IgD-negative memory B cell (primary cell): ENCODE data around the gene ALKBH2. TPM values are rescaled to one million over a fixed set of nuclear protein-coding genes. Genes with fewer than 3 reads are reported as not detected.
A peak's percentile ranks its signal among the peaks of the same experiment; 100 is the strongest.

ENCODE experiments used
- H3K27ac Mint-ChIP-seq, 3 donors: one replicate each; pipeline ENCODE4 v1.8.0; 2020 to 2022; ENCODE audit warnings: mild to moderate bottlenecking in 3 of 3, mixed read lengths in 3 of 3, moderate library complexity in 1 of 3
- H3K27me3 Mint-ChIP-seq: one replicate; pipeline ENCODE4 v1.8.0; 2021; ENCODE audit warnings: mixed read lengths
- H3K36me3 Mint-ChIP-seq: one replicate; pipeline ENCODE4 v1.8.0; 2020; ENCODE audit warnings: mild to moderate bottlenecking, mixed read lengths
- H3K4me1 Mint-ChIP-seq, 3 donors: one replicate each; pipeline ENCODE4 v1.8.0; 2020 to 2022; ENCODE audit warnings: mixed read lengths in 3 of 3, mild to moderate bottlenecking in 1 of 3
- H3K4me3 Mint-ChIP-seq, 4 donors: one replicate each; pipeline ENCODE4 v1.8.0; 2020 to 2022; ENCODE audit warnings: mild to moderate bottlenecking in 4 of 4, mixed read lengths in 4 of 4, moderate library complexity in 3 of 4
- H3K9me3 Mint-ChIP-seq, 3 donors: one replicate each; pipeline ENCODE4 v1.8.0; 2020 to 2021; ENCODE audit warnings: mixed read lengths in 3 of 3, mild to moderate bottlenecking in 1 of 3
- polyA plus RNA-seq: library from polyadenylated mRNA; unstranded; fragments of 300-500 nt; fragmentation: Illumina TruSeq; gene quantifications from one replicate; pipeline ENCODE4 v1.2.3, GENCODE V29; 2021

The ALKBH2 gene
- polyA plus RNA-seq, 1 donor from 2014 or later, result 17.6 TPM

GRCh38 chr12:109099431-109100020 is 6.3 kb upstream of the ALKBH2 start:
- H3K4me1 Mint-ChIP-seq, result peaks cover 14 to 25% (median 14%) of the 10 kb centered on the region in 3 donors
- no peaks in the 10 kb centered on the region for H3K9me3 Mint-ChIP-seq
- peak overlapping the region in 3 of 4 donors; percentile 57 to 94 (median 94) for H3K4me3 Mint-ChIP-seq
- no peaks in the 10 kb centered on the region for H3K27me3 Mint-ChIP-seq
- peak overlapping the region in 1 of 3 donors; percentile 54 for H3K27ac Mint-ChIP-seq
- H3K36me3 Mint-ChIP-seq, result no peaks in the 10 kb centered on the region

DNA sequence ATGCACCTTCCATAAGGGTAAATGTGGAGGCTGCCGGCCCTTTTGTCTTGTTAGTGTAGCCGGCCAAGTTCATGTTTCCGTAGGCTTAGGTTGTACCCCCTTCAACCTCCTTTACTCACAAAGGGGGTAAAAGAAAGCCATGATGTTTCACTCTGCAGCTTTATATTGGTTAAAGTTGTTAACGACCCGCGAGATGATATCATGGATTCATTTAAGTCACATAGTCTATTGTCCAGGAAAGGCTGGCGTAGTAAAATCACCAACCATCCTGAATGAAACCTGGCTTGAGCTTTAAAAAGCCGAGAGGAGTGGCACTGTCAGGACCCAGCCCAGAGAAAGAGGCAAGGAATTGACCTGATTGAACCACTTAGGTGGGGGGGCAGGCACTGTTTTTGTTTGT is 5.4 kb upstream of the ALKBH2 start:
- Mint-ChIP-seq H3K4me1 (peaks cover 16 to 31% (median 18%) of the 10 kb centered on the region in 3 donors), H3K27ac (peak overlapping the region in 1 of 3 donors; percentile 83), H3K27me3 (no peaks in the 10 kb centered on the region), H3K4me3 (peak overlapping the region; percentile 84 to 95 (median 94)), H3K9me3 (no peaks in the 10 kb centered on the region), H3K36me3 (no peaks in the 10 kb centered on the region)

DNA sequence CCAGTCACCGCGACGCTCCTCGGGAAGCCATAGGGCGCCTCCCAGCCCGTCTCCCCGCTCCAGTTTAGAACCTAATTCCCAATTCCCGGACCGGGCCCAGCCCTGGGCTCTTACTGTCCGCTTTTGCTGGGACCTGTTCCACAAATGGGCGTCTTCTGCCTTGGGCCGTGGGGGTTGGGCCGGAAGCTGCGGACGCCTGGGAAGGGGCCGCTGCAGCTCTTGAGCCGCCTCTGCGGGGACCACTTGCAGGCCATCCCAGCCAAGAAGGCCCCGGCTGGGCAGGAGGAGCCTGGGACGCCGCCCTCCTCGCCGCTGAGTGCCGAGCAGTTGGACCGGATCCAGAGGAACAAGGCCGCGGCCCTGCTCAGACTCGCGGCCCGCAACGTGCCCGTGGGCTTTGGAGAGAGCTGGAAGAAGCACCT is 4.9 kb upstream of the ALKBH2 start:
- Mint-ChIP-seq H3K36me3 (no peaks in the 10 kb centered on the region), H3K4me1 (peaks cover 19 to 35% (median 22%) of the 10 kb centered on the region in 3 donors), H3K9me3 (no peaks in the 10 kb centered on the region), H3K27ac (peak overlapping the region in 2 of 3 donors; percentile 83 to 91), H3K4me3 (peak overlapping the region; percentile 84 to 95 (median 94)), H3K27me3 (no peaks in the 10 kb centered on the region)

- Mint-ChIP-seq H3K27ac (peak within 1 kb of the TSS in 2 of 3 donors; percentile 83 to 91), H3K27me3 (no peaks in the 10 kb centered on the region), H3K4me3 (peak within 1 kb of the TSS; percentile 84 to 95 (median 94)), H3K9me3 (no peaks in the 10 kb centered on the region), H3K4me1 (peaks cover 23 to 41% (median 28%) of the 10 kb centered on the region in 3 donors), H3K36me3 (no peaks in the 10 kb centered on the region)
These were observed 4.3 kb upstream of the ALKBH2 start, which contains the start of gene UNG for GRCh38 chr12:109097435-109098182. TSS of gene UNG (plus strand) at chr12:109097597. CDS start at chr12:109097680, 83 bp downstream.

- Mint-ChIP-seq H3K27ac (peak overlapping the region in 1 of 3 donors; percentile 83), H3K9me3 (no peaks in the 10 kb centered on the region), H3K27me3 (no peaks in the 10 kb centered on the region), H3K4me1 (peaks cover 28 to 46% (median 33%) of the 10 kb centered on the region in 3 donors), H3K36me3 (no peaks in the 10 kb centered on the region), H3K4me3 (peak overlapping the region in 2 of 4 donors; percentile 94 to 95)
These were observed 3.8 kb upstream of the ALKBH2 start for GRCh38 chr12:109097140-109097434.

DNA sequence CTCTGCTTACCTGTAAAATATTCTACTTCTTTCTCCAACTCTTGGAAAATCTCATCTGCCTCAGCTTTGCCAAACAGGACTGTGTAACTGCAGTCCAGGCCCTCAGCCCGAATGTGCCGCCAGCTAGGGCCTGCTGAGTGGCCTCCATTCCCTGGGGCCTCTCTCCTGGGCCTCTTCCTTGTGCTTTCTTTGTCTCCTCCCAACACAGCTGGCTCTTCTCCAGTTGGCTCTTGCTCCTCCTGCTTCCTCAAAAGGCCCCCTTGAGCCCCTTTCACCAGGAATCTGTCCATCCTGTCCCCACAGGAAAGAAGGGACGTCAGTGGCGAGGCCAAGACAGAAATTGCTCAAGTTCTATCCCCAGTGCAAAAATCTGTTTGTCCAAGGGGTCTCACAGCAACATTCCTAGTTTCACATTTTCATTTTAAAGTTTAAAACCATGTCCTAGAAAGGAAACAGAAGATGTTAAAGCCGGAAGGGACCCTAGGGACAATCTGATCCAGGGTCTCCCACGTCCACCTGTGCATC is 713 bp downstream of the ALKBH2 start:
- Mint-ChIP-seq H3K27ac (peak overlapping the region; percentile 87 to 96 (median 89)), H3K4me3 (peak overlapping the region; percentile 86 to 95 (median 92)), H3K4me1 (peaks cover 20 to 32% (median 30%) of the 10 kb centered on the region in 3 donors), H3K36me3 (no peaks in the 10 kb centered on the region), H3K9me3 (no peaks in the 10 kb centered on the region), H3K27me3 (no peaks in the 10 kb centered on the region)

DNA sequence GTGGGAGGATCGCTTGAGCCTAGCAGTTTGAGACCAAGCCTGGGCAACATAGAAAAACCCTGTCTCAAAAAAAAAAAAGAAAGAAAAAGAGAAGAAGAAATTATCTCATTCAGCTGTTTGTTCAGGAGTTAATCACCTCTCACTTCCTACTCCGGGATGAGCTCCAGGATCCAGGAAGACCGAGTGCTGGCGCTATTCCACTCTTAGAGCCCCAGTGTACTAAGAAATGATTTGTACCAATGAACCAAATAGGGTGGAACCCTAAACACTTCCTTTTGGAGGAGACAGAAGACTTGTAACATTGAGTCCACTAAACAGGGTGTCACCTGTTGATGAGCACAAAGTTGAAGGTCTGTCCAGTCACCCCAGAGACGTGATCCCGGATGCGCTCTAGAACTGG is 3.6 kb downstream of the ALKBH2 start:
- Mint-ChIP-seq H3K4me3 (peak overlapping the region in 1 of 4 donors; percentile 73), H3K9me3 (no peaks in the 10 kb centered on the region), H3K36me3 (no peaks in the 10 kb centered on the region), H3K27me3 (no peaks in the 10 kb centered on the region), H3K27ac (no peak overlapping the region), H3K4me1 (peaks cover 20 to 31% (median 25%) of the 10 kb centered on the region in 3 donors)

- H3K36me3 Mint-ChIP-seq, result no peaks in the 10 kb centered on the region
- no peaks in the 10 kb centered on the region for H3K27me3 Mint-ChIP-seq
- H3K27ac Mint-ChIP-seq, result peak overlapping the region in 1 of 3 donors; percentile 27
- peaks cover 19 to 25% (median 20%) of the 10 kb centered on the region in 3 donors for H3K4me1 Mint-ChIP-seq
- H3K4me3 Mint-ChIP-seq, result no peak overlapping the region
- no peaks in the 10 kb centered on the region for H3K9me3 Mint-ChIP-seq
These were observed 4.5 kb downstream of the ALKBH2 start for GRCh38 chr12:109088818-109089217.

GRCh38 chr12:109087250-109087649 is 6.0 kb downstream of the ALKBH2 start:
- Mint-ChIP-seq H3K36me3 (peaks cover 1% of the 10 kb centered on the region), H3K4me1 (peaks cover 6 to 13% (median 7%) of the 10 kb centered on the region in 3 donors), H3K9me3 (no peaks in the 10 kb centered on the region), H3K27me3 (no peaks in the 10 kb centered on the region), H3K4me3 (no peak overlapping the region), H3K27ac (no peak overlapping the region)

DNA sequence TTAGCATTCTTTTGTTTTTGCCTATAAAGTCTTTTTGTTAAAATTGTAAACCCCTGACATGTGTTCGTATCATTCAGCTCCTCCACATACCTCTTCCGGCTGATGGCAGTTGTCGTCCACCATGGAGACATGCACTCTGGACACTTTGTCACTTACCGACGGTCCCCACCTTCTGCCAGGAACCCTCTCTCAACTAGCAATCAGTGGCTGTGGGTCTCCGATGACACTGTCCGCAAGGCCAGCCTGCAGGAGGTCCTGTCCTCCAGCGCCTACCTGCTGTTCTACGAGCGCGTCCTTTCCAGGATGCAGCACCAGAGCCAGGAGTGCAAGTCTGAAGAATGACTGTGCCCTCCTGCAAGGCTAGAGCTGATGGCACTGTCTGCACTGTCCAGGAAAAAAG is 7.7 kb downstream of the ALKBH2 start:
- H3K27ac Mint-ChIP-seq, result no peak overlapping the region
- peaks cover 1% of the 10 kb centered on the region for H3K36me3 Mint-ChIP-seq
- H3K4me1 Mint-ChIP-seq, result peaks cover 0 to 3% (median 0%) of the 10 kb centered on the region in 3 donors
- no peaks in the 10 kb centered on the region for H3K27me3 Mint-ChIP-seq
- no peak overlapping the region for H3K4me3 Mint-ChIP-seq
- no peaks in the 10 kb centered on the region for H3K9me3 Mint-ChIP-seq

- H3K4me3 Mint-ChIP-seq, result no peak overlapping the region
- no peaks in the 10 kb centered on the region for H3K27me3 Mint-ChIP-seq
- no peaks in the 10 kb centered on the region for H3K4me1 Mint-ChIP-seq
- H3K36me3 Mint-ChIP-seq, result peaks cover 4% of the 10 kb centered on the region
- no peak overlapping the region for H3K27ac Mint-ChIP-seq
- peaks cover 2 to 4% (median 3%) of the 10 kb centered on the region in 3 donors for H3K9me3 Mint-ChIP-seq
These were observed 8.8 kb downstream of the ALKBH2 start for GRCh38 chr12:109084425-109084824.

DNA sequence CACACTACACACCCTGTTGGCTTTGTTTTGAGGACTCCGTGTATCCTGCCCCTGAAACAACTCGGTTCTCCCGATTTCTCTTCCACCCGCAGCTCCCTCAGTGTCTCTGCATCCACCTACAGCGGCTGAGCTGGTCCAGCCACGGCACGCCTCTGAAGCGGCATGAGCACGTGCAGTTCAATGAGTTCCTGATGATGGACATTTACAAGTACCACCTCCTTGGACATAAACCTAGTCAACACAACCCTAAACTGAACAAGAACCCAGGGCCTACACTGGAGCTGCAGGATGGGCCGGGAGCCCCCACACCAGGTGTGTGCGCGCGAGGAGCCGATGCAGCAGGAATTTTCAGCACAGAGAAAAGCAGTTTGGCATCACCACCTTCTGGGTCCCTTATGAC is 10.5 kb downstream of the ALKBH2 start:
- H3K4me3 Mint-ChIP-seq, result no peak overlapping the region
- H3K27ac Mint-ChIP-seq, result no peak overlapping the region
- peaks cover 11% of the 10 kb centered on the region for H3K36me3 Mint-ChIP-seq
- H3K27me3 Mint-ChIP-seq, result no peaks in the 10 kb centered on the region
- no peaks in the 10 kb centered on the region for H3K4me1 Mint-ChIP-seq
- H3K9me3 Mint-ChIP-seq, result peaks cover 5 to 14% (median 6%) of the 10 kb centered on the region in 3 donors

GRCh38 chr12:109074866-109075265 is 18.4 kb downstream of the ALKBH2 start:
- H3K27me3 Mint-ChIP-seq, result no peaks in the 10 kb centered on the region

DNA sequence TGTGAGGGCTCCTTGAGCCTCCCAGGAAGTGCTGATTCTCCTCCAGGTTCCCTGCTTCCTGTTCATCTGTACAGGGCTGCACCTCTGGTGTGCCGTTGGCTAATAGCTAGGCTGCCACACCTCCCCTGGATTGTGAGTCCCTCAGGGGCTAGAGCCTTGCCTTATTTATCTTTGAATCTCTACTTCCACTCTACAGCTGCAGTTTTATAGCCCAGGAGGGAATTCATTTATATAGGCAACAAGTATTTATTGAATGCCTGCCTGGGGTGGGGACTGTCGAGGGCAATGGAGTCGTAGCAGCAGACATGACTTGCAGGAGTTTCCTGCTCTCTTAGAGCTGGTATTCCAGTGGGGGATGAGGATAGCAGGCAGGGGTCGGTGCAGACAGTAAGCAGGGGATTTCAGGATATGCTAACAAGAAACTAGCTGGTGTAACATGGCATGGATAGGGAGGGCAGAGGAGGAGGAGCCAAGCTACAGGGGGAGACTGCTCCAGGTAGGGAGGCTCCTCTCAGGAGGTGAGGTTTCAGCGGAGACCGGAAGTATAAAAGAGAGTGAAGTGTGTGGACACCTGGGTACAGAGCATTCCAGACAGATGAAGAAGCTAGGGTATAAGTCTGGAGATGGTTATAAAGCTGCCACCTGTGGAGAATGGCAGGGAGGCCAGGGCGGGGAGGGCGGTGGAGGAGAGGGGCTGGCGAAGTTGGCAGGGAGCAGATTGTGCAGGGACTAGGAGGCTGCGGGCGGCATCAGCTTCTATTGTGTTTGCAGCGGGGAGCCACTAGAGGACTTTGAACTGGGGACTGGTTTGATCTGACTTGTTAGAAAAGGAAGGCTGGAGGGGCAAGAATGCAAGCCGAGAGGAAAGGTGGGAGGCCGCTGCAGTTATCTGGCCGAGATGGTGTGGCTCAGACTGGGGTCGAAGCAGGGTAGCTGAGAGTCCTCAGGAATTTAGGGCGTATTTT is 23.7 kb downstream of the ALKBH2 start:
- Mint-ChIP-seq H3K27me3 (no peaks in the 10 kb centered on the region), H3K9me3 (no peaks in the 10 kb centered on the region), H3K4me1 (no peaks in the 10 kb centered on the region), H3K4me3 (peak overlapping the region in 1 of 4 donors; percentile 68), H3K36me3 (peaks cover 13% of the 10 kb centered on the region), H3K27ac (no peak overlapping the region)

More at GRCh38 chr12:109074866-109075265, 18.4 kb downstream of the ALKBH2 start:
- Mint-ChIP-seq H3K4me3 (no peak overlapping the region), H3K36me3 (peaks cover 35% of the 10 kb centered on the region), H3K4me1 (no peaks in the 10 kb centered on the region), H3K9me3 (peaks cover 2 to 14% (median 8%) of the 10 kb centered on the region in 3 donors), H3K27ac (no peak overlapping the region)
